HG03045 (cell line): ENCODE data around the gene ZNF182.
"Not testable (repeated sequence)": the region's sequence is repeated elsewhere in the genome, so short reads cannot be mapped to it uniquely, and the experiment has no call there.

ENCODE experiments used
- ATAC-seq: cut with Tn5 transposase; IDR thresholded peaks from one replicate; pipeline ENCODE4 v1.9.1; 2021; ENCODE audit warnings: mild to moderate bottlenecking, moderate library complexity; ENCODE audit not compliant: unreplicated experiment

Gene ZNF182

DNA sequence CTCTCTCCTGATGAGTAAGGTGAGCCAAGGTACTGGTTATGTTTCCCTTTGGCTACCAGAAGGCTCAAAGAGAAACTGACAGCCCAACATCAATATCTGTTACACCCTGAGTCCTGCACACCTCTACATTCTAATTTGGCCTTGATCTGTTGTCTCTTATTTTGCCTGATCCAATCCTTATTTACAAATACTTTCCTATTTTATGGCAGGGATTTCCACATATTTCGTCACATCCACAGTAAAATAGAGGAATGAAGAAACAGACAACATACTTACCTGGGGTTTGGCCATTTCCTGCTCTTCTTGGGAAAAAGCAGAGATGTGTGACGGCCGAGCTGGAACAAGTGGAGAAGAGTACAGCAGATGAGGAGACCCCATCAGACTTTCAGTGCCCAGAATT lies 1.5 kb downstream of the ZNF182 start:
- ATAC-seq, result no peak

GRCh38 chrX:48001260-48001659 lies 2.5 kb downstream of the ZNF182 start:
- ATAC-seq, result no peak

DNA sequence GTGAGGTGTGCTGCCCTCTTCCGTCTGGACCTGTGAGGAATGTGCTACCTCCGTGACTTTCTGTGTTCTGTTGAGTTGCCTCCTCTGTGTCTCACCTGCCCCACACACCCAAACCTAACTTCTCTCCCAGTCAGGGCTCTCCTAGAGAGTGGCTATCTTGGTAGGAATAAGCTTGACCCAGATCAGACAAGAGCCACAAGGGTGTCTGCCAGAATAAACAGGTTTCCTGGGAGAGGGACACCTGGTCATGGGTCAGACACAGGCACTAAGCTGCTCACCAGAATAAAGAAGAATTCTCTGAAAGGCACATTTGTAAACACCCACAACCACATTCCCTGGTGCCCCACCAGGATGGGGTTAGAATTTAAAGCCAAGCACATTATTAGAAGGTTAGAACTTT lies 11.1 kb downstream of the ZNF182 start:
- ATAC-seq, result no peak

- ATAC-seq, result no peak
These were observed 11.8 kb downstream of the ZNF182 start for GRCh38 chrX:47992095-47992380.

GRCh38 chrX:47991263-47992094 lies 12.3 kb downstream of the ZNF182 start:
- ATAC-seq, result no peak

- no peak for ATAC-seq
These were observed 27.3 kb downstream of the ZNF182 start for GRCh38 chrX:47976254-47977151.

DNA sequence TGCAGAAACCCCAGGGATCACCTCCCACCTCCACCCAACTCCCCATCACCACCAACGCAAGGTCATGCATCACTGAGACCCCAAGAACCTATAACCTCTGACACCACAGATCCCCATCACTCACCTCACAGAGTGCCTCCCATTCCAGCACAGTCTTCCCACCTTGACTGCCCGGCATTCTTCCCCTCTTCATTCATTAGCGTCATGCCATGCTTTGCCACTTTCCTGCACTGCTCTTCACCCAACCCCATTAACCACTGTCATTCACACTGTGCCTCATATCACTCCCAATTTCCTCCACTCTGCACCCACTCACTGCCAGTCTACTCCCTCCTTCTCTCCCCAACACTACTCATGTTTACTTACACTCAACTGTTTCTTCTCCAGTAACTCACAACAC lies 30.6 kb downstream of the ZNF182 start:
- no peak for ATAC-seq

DNA sequence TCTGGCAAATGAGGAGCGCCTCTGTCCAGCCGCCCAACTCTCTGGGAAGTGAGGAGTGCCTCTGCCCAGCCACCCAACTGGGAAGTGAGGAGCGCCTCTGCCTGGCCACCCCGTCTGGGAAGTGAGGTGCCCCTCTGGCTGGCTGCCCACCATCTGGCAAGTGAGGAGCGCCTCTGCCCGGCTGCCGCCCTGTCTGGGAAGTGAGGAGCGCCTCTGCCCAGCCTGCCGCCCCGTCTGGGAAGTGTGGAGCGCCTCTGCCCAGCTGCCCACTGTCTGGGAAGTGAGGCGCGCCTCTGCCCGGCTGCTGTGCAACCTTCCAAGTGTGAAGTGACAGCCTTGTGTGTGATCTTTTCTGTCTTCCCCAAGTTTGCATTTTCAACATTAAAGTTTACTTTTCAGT lies 38.3 kb downstream of the ZNF182 start:
- ATAC-seq, result not testable (repeated sequence)

DNA sequence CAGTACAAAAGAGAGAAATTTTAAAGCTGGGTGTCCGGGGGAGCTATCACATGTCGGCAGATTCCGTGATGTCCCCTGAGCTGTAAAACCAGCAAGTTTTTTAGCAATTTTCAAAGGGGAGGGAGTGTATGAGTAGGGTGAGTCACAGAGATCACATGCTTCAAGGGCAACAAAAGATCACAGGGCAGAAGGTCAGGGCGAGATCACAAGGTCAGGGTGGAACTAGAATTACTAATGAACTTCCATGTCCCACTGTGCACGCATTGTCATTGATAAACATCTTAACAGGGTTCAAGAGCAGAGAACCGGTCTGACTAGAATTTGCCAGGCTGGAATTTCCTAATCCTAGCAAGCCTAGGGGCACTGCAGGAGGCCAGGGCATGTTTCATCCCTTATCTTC lies 42.0 kb downstream of the ZNF182 start:
- not testable (repeated sequence) for ATAC-seq

DNA sequence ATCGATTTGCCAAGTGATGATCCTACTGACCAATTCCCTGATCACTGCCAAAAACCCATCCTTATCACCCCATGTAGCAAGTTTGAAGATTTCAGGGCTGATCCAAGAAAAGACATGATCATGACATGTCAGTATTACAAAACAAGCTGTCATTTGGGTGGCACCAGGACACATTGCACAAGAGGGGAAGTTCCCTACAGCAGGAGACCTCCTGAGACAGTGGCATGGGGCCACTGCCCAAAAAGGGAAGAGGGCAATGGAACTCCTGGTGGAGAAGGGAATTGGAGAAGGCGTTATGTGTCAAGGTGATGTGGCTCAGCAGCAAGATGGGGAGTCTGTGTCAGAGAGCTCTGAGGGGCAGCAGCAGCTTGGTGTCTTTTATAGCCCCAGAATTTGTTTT lies 43.4 kb downstream of the ZNF182 start:
- ATAC-seq, result no peak

DNA sequence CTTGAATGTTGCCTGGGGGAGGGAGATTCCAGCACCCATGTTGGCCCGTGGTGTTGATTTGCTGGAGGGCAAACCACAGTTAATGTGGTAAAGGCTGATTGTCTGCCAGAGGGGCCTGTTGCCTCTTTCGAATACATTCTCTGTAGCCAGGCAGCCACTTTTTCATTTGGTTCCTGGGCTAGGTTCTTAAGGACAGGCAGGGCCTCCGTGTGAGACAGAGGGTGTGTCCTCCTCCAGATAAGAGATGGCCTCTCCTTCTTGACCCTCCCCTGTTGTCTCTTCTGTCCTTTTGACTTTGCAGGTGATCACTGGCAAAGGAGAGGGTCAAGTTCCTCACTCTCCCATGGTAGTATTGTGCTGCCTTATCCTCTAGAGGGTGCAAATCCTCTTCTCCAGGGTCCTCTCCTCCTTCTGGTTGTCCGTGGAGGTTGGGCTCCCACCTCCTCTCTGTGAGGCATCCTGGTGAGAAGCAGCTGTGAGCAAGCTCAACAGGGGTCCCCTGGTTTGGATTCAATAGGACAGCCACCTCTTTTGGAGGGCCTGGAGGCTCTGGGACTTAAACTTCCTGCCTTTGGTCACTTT lies 44.9 kb downstream of the ZNF182 start:
- no peak for ATAC-seq

GRCh38 chrX:47958206-47958605 lies 45.6 kb downstream of the ZNF182 start:
- ATAC-seq, result not testable (repeated sequence)

GRCh38 chrX:47956016-47956415 lies 47.8 kb downstream of the ZNF182 start:
- ATAC-seq, result no peak

- not testable (repeated sequence) for ATAC-seq
These were observed 48.5 kb downstream of the ZNF182 start for GRCh38 chrX:47955295-47955694.

GRCh38 chrX:47941423-47941822 lies 62.4 kb downstream of the ZNF182 start:
- no peak for ATAC-seq

- ATAC-seq, result no peak
These were observed 63.3 kb downstream of the ZNF182 start for GRCh38 chrX:47940448-47940847.

GRCh38 chrX:47936940-47937317 lies 66.9 kb downstream of the ZNF182 start:
- ATAC-seq, result no peak

DNA sequence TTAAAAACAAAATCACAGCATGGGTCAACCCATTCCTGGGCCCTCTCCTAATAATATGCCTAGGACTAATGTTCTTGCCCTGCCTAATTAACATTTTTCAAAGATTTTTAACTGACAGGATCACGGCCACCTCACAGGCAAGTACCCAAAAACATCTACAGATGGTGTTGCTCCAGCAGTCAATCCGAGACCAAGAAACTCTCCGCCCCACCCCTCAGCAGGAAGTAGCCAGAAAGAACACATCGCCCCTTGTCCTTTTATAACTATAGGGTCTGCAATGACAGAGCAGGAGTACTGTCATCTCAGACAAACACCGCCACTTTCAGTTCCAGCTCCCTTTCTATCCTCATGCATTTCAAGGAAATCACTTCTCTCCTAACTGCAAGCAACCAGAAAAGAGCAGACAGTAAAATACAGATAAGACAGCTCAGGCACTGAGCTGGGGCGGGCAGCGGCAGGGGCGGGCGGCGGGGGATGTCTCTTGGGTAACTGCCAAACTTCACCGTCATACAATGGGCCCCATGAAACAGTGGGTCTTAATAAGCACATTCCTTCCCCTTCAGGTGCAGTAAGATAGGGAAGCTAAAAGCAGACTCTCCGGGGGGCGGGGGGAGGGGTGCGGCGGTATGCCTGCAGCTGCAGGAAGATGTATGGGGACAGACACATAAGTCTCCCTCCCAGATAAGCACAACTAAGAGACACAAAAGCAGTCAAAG lies 67.4 kb downstream of the ZNF182 start:
- ATAC-seq, result no peak

GRCh38 chrX:47933946-47934345 lies 69.8 kb downstream of the ZNF182 start:
- ATAC-seq, result no peak

DNA sequence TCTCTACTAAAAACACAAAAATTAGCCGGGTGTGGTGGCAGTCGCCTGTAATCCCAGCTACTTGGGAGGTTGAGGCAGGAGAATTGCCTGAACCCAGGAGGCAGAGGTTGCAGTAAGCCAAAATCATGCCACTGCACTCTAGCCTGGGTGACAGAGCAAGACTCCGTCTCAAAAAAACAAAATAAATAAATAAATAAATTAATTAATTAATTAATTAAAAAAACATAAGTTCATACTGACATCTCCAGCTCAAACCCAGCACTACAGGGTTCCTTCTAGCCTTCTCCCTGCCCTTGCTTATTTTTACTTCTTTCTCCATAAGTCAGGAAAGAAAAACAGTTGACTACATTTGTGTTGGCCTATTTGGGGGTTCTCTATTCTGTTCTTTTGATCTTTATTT lies 71.8 kb downstream of the ZNF182 start:
- not testable (repeated sequence) for ATAC-seq

GRCh38 chrX:47927212-47927611 lies 76.6 kb downstream of the ZNF182 start:
- no peak for ATAC-seq
